ENCODE measurements around the gene STRBP.

- TF ChIP-seq L3MBTL2 (conservative IDR thresholded peaks at IDR 0.05) (no peak), FOXM1 (IDR thresholded peaks at IDR 0.05; ENCODE audit: borderline replicate concordance) (no peak), NFRKB (IDR thresholded peaks at IDR 0.05) (no peak), LEF1 (IDR thresholded peaks at IDR 0.05; ENCODE audit: borderline replicate concordance) (no peak), ELF4 (IDR thresholded peaks at IDR 0.05) (no peak), SUZ12 (IDR thresholded peaks at IDR 0.05) (no peak), ZNF384 (IDR thresholded peaks at IDR 0.05) (no peak), SP1 (IDR thresholded peaks at IDR 0.05) (no peak)
These were observed 52.1 kb downstream of the STRBP start for GRCh38 chr9:123216251-123216797.

Measured in HEK293T (cell line).